WTC11 (cell line): ENCODE data around the gene PRKAR1B. TPM values are rescaled to one million over a fixed set of nuclear protein-coding genes. Genes with fewer than 3 reads are reported as not detected.

Experiments used
- AR ChIP-seq: fragments of 250-450 bp; sonication (Bioruptor Pico); IDR thresholded peaks from 2 replicates; pipeline ENCODE4 v1.9.0; 2021; ENCODE audit warnings: mild to moderate bottlenecking
- ARID4B ChIP-seq: sonication (generic); formaldehyde crosslinking; IDR thresholded peaks from 2 replicates; pipeline ENCODE4 v1.8.0; 2023; ENCODE audit warnings: missing genetic modification reagents, mild to moderate bottlenecking, borderline replicate concordance
- ETV6 ChIP-seq: sonication (generic); formaldehyde crosslinking; IDR thresholded peaks from 2 replicates; pipeline ENCODE4 v1.8.1; 2022; ENCODE audit warnings: mild to moderate bottlenecking, missing genetic modification reagents
- GABPB1 ChIP-seq: sonication (generic); formaldehyde crosslinking; IDR thresholded peaks from 2 replicates; pipeline ENCODE4 v1.8.1; 2023; ENCODE audit warnings: mild to moderate bottlenecking, missing genetic modification reagents
- KAT7 ChIP-seq: sonication (generic); formaldehyde crosslinking; IDR thresholded peaks from 2 replicates; pipeline ENCODE4 v1.8.1; 2023; ENCODE audit warnings: missing genetic modification reagents, mild to moderate bottlenecking, borderline replicate concordance
- OVOL2 ChIP-seq: fragments of 250-450 bp; sonication (Bioruptor Pico); IDR thresholded peaks from 2 replicates; pipeline ENCODE4 v1.9.0; 2021; ENCODE audit warnings: mild to moderate bottlenecking, borderline replicate concordance
- PREB ChIP-seq: sonication (generic); formaldehyde crosslinking; IDR thresholded peaks from 2 replicates; pipeline ENCODE4 v1.8.1; 2022; ENCODE audit warnings: mild to moderate bottlenecking, missing genetic modification reagents, moderate library complexity, borderline replicate concordance
- SP1 ChIP-seq: sonication (generic); formaldehyde crosslinking; conservative IDR thresholded peaks from 2 replicates; pipeline ENCODE4 v1.8.1; 2022; ENCODE audit warnings: missing genetic modification reagents
- ZNF317 ChIP-seq: sonication (generic); formaldehyde crosslinking; IDR thresholded peaks from 2 replicates; pipeline ENCODE4 v1.8.1; 2023; ENCODE audit warnings: low read depth, mild to moderate bottlenecking, moderate library complexity, missing genetic modification reagents, borderline replicate concordance
- total RNA-seq: library from RNA; stranded (reverse); gene quantifications from 3 replicates; pipeline ENCODE4 v1.2.3, GENCODE V29; 2021
- TF ChIP-seq, protein P1 (sequence below): sonication (generic); formaldehyde crosslinking; IDR thresholded peaks from 2 replicates; pipeline ENCODE4 v1.8.0; 2022; ENCODE audit warnings: missing genetic modification reagents
- TF ChIP-seq, protein P2 (sequence below): fragments of 200-600 bp; IDR thresholded peaks from 2 replicates; pipeline ENCODE4 v1.8.0; 2022; ENCODE audit warnings: antibody characterized with exemption

The PRKAR1B gene
- total RNA-seq, 1 experiment from 2014 or later, result 43.6 TPM

GRCh38 chr7:518630-519483 lies 208.2 kb downstream of the PRKAR1B start (continued):
- 0 out of 2 replicates have a peak, but pooled peaks have one; percentile 45 for TF ChIP-seq ARID4B
- peak; percentile 73; the same call in 1 of the 2 replicates for TF ChIP-seq ETV6 (CRISPR knock-in tag)
- no peak for TF ChIP-seq SP1
- TF ChIP-seq, protein P1, sequence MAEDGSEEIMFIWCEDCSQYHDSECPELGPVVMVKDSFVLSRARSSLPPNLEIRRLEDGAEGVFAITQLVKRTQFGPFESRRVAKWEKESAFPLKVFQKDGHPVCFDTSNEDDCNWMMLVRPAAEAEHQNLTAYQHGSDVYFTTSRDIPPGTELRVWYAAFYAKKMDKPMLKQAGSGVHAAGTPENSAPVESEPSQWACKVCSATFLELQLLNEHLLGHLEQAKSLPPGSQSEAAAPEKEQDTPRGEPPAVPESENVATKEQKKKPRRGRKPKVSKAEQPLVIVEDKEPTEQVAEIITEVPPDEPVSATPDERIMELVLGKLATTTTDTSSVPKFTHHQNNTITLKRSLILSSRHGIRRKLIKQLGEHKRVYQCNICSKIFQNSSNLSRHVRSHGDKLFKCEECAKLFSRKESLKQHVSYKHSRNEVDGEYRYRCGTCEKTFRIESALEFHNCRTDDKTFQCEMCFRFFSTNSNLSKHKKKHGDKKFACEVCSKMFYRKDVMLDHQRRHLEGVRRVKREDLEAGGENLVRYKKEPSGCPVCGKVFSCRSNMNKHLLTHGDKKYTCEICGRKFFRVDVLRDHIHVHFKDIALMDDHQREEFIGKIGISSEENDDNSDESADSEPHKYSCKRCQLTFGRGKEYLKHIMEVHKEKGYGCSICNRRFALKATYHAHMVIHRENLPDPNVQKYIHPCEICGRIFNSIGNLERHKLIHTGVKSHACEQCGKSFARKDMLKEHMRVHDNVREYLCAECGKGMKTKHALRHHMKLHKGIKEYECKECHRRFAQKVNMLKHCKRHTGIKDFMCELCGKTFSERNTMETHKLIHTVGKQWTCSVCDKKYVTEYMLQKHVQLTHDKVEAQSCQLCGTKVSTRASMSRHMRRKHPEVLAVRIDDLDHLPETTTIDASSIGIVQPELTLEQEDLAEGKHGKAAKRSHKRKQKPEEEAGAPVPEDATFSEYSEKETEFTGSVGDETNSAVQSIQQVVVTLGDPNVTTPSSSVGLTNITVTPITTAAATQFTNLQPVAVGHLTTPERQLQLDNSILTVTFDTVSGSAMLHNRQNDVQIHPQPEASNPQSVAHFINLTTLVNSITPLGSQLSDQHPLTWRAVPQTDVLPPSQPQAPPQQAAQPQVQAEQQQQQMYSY (CRISPR knock-in tag), result no peak
- TF ChIP-seq, protein P2, sequence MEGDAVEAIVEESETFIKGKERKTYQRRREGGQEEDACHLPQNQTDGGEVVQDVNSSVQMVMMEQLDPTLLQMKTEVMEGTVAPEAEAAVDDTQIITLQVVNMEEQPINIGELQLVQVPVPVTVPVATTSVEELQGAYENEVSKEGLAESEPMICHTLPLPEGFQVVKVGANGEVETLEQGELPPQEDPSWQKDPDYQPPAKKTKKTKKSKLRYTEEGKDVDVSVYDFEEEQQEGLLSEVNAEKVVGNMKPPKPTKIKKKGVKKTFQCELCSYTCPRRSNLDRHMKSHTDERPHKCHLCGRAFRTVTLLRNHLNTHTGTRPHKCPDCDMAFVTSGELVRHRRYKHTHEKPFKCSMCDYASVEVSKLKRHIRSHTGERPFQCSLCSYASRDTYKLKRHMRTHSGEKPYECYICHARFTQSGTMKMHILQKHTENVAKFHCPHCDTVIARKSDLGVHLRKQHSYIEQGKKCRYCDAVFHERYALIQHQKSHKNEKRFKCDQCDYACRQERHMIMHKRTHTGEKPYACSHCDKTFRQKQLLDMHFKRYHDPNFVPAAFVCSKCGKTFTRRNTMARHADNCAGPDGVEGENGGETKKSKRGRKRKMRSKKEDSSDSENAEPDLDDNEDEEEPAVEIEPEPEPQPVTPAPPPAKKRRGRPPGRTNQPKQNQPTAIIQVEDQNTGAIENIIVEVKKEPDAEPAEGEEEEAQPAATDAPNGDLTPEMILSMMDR, result no peak
- no peak for TF ChIP-seq OVOL2 (CRISPR knock-in tag)
- TF ChIP-seq ZNF317 (CRISPR knock-in tag), result no peak
- no peak for TF ChIP-seq PREB (CRISPR knock-in tag)
- TF ChIP-seq GABPB1, result no peak
- TF ChIP-seq AR (CRISPR knock-in tag), result no peak
- TF ChIP-seq KAT7 (CRISPR knock-in tag), result peak; percentile 55; the same call in 1 of the 2 replicates
